Measurements from ENCODE around the gene LPP. TPM values are rescaled to one million over a fixed set of nuclear protein-coding genes. Genes with fewer than 3 reads are reported as not detected.

LPP gene
- total RNA-seq, 1 donor from 2014 or later = 26.3 TPM

DNA sequence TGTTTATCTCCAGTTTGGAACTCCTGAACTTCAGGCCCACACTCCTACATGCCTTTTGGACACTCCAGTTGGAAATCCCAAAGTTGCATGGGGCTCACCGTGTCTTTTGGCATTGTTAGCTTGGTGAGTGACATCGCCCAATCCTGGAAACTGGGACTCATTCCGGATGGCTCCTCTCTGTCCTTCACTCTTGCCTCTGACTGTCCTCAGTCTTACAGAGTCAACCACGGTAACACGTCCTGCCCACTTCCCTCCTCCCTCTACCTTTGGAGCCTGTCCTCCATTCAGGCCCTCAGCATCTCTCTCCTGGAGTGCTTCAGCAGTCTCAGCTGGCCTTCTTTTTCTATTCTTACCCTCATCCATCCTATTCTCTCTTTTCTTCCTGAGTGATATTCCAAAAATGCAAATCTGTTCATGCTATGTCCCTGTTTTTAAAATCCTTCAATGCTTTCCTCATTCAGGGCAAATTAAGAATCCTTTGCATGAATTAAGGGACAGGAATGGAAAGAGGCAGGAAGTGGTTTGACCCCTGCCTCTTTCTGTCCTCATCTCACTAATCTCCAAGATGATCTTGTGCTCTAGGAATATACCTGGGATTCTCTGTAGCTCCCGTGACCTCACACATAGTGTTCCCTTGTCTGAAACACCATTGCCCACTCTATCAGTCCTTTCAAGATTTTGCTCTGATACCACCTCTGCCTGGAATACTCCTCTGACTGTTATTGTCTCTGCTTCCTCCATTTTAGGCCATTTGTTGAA lies 42.5 kb downstream of the LPP start:
- DNase-seq (ENCODE audit: low read depth) = no peak

GRCh38 chr3:188197388-188197847 lies 43.5 kb downstream of the LPP start:
- DNase-seq (ENCODE audit: low read depth) = no peak

DNA sequence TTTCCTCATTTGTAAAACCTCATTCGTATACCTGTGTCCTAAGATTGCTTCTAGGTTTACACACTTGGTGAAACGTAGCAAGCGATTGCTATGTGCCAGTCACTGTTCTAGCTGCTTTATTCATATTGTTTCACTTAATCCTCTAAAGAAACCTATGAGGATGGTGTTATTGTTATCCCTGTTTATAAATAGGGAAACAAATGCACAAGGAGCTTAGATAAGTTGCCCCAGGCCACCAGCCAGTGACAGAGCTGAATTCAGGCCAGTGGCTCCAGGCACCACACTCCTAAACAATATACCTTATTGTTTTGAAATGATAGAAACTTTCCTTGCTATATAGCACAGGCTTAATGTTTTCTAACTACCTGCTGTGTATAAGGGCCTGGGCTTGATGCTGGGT lies 44.0 kb downstream of the LPP start:
- DNase-seq (ENCODE audit: low read depth) = no peak

- peak; percentile 70 for DNase-seq (ENCODE audit: low read depth)
These were observed 44.9 kb downstream of the LPP start for GRCh38 chr3:188198760-188199327.

DNA sequence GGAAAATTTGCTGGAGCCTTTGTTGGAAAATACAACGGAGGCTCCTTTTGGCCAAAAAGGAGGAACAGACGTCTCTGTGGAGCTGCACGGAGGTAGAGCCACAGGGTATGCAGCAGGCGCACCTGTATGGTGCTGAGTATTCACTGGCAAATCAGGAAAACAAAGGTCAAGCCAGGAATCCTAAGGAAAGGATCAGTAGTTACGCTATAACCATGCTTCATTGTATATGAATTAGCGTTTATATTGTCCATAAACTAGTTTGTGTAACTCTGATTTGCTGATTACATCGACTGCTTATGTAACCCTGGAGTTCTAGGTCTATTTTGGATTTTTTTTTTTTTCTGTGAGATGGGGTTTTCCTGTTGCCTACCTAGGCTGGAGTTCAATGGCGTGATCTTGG lies 45.4 kb downstream of the LPP start:
- no peak for DNase-seq (ENCODE audit: low read depth)

GRCh38 chr3:188200481-188200880 lies 46.5 kb downstream of the LPP start:
- DNase-seq (ENCODE audit: low read depth) = peak; percentile 38

DNA sequence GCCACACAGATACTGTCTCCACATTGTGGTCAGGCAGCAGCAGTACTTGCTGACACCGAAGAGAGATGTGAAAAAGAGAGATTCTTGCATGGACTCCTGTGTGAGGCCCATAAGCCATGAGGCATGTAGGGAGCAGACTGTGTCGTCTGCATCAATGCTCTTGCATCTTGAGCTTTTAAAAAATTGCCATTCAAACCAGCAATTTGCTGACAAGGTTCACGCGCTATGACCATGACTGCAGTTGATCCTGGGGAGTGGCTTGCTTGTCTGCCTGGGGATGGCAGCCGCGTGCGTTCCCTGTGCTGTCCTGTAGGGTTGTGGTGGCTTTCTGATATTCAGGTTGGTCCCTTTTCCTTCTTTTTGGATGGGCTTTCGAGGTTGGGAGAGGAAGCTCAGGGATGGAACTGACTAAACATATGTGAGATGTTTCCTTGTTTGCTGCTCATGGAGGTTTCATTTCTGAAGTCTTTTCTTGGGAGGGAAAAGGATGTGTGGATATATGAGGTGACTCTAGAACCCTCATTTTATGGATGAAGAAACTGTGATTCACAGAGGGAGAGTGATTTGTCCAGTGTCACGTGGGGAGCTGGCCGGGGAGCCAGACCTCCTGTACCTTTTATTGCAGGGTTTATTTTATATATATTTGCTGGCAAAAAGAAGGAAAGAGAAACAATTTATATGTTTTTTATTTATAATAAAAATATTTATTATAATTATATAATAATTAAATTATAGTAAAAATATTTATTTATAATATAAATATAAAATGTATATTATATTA lies 48.6 kb downstream of the LPP start:
- no peak for DNase-seq (ENCODE audit: low read depth)

DNA sequence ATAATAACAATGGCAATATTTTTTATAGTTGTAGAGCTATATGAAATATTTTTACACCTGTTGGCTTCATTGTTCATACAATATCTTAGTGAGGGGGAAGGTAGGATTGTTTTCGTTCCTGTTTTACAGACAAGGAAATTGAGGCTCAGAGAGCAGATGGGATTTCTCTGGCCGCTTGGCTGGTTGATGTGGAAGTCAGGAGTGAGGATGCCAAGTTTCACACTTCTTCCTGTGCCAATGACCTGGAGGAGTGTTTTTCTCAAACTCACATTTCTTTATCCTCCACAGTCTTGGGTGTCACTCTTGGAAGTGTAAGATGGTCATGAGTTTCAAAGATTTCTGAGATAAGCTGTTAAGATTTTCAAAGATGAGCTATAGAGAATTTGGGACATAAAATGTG lies 50.6 kb downstream of the LPP start:
- no peak for DNase-seq (ENCODE audit: low read depth)

DNA sequence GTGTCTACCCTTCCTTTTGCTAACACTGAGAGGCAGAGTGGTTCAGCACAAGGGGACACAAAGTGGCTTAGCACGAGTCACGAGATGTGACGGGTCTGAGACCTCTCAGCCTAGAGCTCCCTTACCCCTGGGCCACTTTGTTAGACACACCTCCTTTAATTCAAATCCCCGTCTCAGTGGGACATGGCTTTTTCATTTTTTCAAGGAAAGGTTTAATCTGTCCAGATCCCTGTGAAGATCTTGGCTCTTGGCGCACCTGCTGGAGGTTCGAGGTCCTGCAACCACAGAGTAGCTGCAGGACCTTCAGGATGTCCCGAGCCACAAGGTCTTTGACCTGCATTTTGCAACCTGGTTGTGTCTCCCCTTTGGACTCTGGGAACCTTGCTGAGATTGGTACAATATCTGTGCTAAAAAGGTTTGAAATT lies 52.0 kb downstream of the LPP start:
- DNase-seq (ENCODE audit: low read depth) = no peak

GRCh38 chr3:188206787-188207186 lies 52.8 kb downstream of the LPP start:
- DNase-seq (ENCODE audit: low read depth) = no peak

- no peak for DNase-seq (ENCODE audit: low read depth)
These were observed 54.1 kb downstream of the LPP start for GRCh38 chr3:188207941-188208515.

DNA sequence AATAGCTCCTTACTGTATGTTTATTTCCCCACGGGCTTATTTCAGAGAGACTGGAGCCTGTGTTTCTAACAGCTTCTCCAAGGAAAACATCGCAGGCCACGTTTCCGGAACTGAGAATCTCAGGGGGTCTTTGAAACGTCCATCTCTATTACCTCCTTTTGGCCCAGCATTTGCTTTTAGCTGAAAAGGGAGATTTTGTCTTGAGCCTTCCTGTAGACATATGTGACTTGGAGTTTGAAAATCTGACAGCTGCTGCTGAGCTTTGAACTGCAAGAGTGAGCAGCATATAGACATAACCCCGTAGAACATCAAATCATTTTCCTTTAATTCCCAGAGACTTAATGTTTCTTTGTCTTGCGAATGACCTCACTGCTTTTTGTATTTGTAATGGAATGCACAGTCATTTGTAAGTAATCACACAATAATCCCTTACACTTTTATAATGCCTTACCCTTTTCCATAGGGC lies 54.6 kb downstream of the LPP start:
- DNase-seq (ENCODE audit: low read depth) = no peak

GRCh38 chr3:188209034-188209433 lies 55.1 kb downstream of the LPP start:
- no peak for DNase-seq (ENCODE audit: low read depth)

GRCh38 chr3:188209740-188210139 lies 55.8 kb downstream of the LPP start:
- no peak for DNase-seq (ENCODE audit: low read depth)

DNA sequence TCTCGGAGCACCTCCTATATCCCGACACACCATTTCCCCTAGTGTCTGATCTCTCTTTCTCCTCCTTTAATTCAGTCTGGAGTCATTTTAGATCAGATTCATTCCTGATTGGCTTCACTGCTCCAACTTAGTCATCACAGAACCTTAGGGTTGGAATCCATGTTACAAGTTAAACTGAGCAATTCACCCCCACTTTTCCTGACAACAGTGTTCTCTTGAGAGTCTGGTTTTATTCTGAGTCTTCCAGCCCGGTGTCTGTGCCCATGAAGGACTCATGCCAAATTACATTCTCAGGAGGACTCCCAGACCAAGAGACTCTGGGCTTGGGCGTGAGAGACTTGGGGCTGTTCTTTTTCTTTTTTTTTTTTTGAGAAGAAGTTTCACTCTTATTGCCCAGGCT lies 57.5 kb downstream of the LPP start:
- DNase-seq (ENCODE audit: low read depth) = no peak

GRCh38 chr3:188212308-188212969 lies 58.5 kb downstream of the LPP start:
- DNase-seq (ENCODE audit: low read depth) = no peak

GRCh38 chr3:188214442-188214841 lies 60.5 kb downstream of the LPP start:
- DNase-seq (ENCODE audit: low read depth) = no peak

DNA sequence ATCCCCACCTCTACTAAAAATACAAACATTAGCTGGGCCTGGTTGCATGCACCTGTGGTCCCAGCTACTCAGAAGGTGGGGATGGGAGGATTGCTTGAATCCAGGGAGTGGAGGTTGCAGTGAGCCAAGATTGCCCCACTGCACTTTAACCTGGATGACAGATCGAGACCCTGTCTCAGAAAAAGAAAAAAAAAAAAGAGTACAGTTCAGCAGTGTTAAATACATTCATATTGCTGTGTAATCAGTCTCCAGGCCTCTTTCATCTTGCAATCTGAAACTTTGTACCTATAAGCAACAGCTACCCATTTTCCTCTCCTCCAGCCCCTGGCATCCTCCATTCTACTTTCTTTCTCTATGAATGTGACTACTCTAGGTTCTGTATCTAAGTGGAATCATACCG lies 61.2 kb downstream of the LPP start:
- DNase-seq (ENCODE audit: low read depth) = no peak

GRCh38 chr3:188217011-188217463 lies 63.1 kb downstream of the LPP start:
- no peak for DNase-seq (ENCODE audit: low read depth)

GRCh38 chr3:188217726-188218125 lies 63.8 kb downstream of the LPP start:
- DNase-seq (ENCODE audit: low read depth) = no peak

DNA sequence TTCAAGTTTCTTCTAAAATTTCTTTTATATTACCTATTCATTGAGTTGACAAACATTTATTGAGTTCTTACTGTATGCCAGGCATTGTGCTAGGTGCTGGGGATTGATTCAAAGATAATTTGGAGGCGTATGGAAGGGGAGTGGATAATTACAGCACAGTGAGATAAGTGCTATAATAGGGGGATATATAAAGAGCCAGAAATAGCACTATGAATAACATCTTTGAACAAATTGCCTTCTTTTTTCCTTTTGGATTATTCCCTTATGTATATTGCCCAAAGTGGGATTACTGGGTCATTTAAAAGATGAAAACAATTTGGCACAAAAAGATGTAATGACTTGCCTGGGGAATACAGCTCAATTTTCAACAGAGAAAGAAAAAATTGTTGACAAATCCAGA lies 64.6 kb downstream of the LPP start:
- DNase-seq (ENCODE audit: low read depth) = no peak

Data from myocyte (in vitro differentiated cells).